MCF 10A (cell line): ENCODE data around the gene WNT8A. TPM values are rescaled to one million over a fixed set of nuclear protein-coding genes. Genes with fewer than 3 reads are reported as not detected.

ENCODE experiments used
- BruUV-seq: library from RNA; stranded (reverse); fragments of 400-500 nt; replicated peaks from 2 replicates; lab custom pipeline; 2021; lab: Mats Ljungman, UMichigan
- CTCF ChIA-PET: fragments of 300-600 bp; sonication (Branson Sonifier 250); formaldehyde crosslinking; extraction: SDS; loops from one replicate; lab custom pipeline; 2021; ENCODE audit warnings: antibody characterized with exemption, inconsistent platforms; lab: Yijun Ruan, JAX
- POLR2A ChIA-PET: fragments of 300-600, 350-650 bp; sonication (Branson Sonifier 250); formaldehyde crosslinking; extraction: SDS; loops from one replicate; lab custom pipeline; 2020; ENCODE audit warnings: antibody characterized with exemption, inconsistent platforms; lab: Yijun Ruan, JAX
- DNase-seq: peaks from one replicate; pipeline ENCODE4 v3.0.0-alpha.2; 2018; ENCODE audit not compliant: unreplicated experiment
- H3K27ac Mint-ChIP-seq: one replicate; pipeline ENCODE4 v1.8.0; 2022; ENCODE audit warnings: mild to moderate bottlenecking, low read depth, mixed read lengths; ENCODE audit not compliant: unreplicated experiment
- H3K27me3 Mint-ChIP-seq: one replicate; pipeline ENCODE4 v1.8.0; 2022; ENCODE audit warnings: mixed read lengths; ENCODE audit not compliant: insufficient read depth, unreplicated experiment
- H3K36me3 Mint-ChIP-seq: one replicate; pipeline ENCODE4 v1.8.0; 2022; ENCODE audit warnings: mild to moderate bottlenecking, moderate library complexity, mixed read lengths; ENCODE audit not compliant: insufficient read depth, unreplicated experiment
- H3K4me1 Mint-ChIP-seq: one replicate; pipeline ENCODE4 v1.8.0; 2022; ENCODE audit warnings: mixed read lengths; ENCODE audit not compliant: insufficient read depth, unreplicated experiment
- H3K4me3 Mint-ChIP-seq: one replicate; pipeline ENCODE4 v1.8.0; 2022; ENCODE audit warnings: mild to moderate bottlenecking, moderate library complexity, mixed read lengths; ENCODE audit not compliant: unreplicated experiment
- H3K9me3 Mint-ChIP-seq: one replicate; pipeline ENCODE4 v1.8.0; 2022; ENCODE audit warnings: mixed read lengths; ENCODE audit not compliant: unreplicated experiment
- CTCF ChIP-seq: fragments of 200-600 bp; IDR thresholded peaks from one replicate; pipeline ENCODE4 v1.8.0; 2022; ENCODE audit warnings: antibody characterized with exemption, mild to moderate bottlenecking; ENCODE audit not compliant: unreplicated experiment
- intact Hi-C: fragments of 100-400 bp; cut with micrococcal nuclease; formaldehyde crosslinking; loops from 2 replicates; pipeline ENCODE4 v1.14.1; 2022
- total RNA-seq: library from RNA; stranded (reverse); gene quantifications from 2 replicates; pipeline ENCODE4 v1.2.3, GENCODE V29; 2022

Gene WNT8A
- total RNA-seq, 1 experiment from 2014 or later = not detected

DNA sequence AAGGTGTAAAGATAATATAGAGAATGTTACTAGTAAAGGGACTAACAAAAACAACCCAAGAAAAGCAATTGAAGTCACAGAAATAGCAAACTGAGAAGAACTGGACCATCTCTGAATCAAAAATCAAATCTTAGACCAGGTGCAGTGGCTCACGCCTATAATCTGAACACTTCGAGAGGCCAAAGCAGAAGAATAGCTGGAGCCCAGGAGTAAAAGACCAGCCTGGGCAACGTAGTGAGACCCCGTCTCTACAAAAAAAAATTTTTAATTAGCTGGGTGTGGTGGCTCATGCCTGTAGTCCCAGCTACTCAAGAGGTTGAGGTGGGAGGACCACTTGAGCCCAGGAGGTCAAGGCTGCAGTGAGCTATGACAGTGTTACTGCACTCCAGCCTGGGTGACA lies 27.3 kb downstream of the WNT8A start:
- ChIA-PET CTCF (interaction anchor here (0.7 to 3.5 kb wide), 6 partner anchors 23 to 75 kb away, joined by 3 to 17 read pairs (median 6); no protein-coding TSS in a partner anchor), POLR2A (interaction anchor here (0.6 kb wide), 1 partner anchor 213 kb away, joined by 3 read pairs; no protein-coding TSS in a partner anchor)
- Mint-ChIP-seq H3K9me3 (no peaks in the 10 kb centered on the region), H3K27ac (no peak overlapping the region), H3K27me3 (peaks cover 39% of the 10 kb centered on the region), H3K4me3 (no peak overlapping the region), H3K36me3 (no peaks in the 10 kb centered on the region), H3K4me1 (peaks cover 5% of the 10 kb centered on the region)
- no TSS peak for BruUV-seq
- TF ChIP-seq CTCF = no peak
- no peak for DNase-seq
- intact Hi-C loops = loop anchor here (2.0 kb wide), 1 partner anchor 34 kb away; no protein-coding TSS in a partner anchor

- Mint-ChIP-seq H3K9me3 (no peaks in the 10 kb centered on the region), H3K27ac (no peak overlapping the region), H3K4me1 (peaks cover 5% of the 10 kb centered on the region), H3K27me3 (peaks cover 39% of the 10 kb centered on the region), H3K36me3 (no peaks in the 10 kb centered on the region), H3K4me3 (no peak overlapping the region)
- no peak for DNase-seq
- ChIA-PET CTCF (interaction anchor here (2.0 to 3.5 kb wide), 4 partner anchors 22 to 76 kb away, joined by 5 to 17 read pairs (median 10); no protein-coding TSS in a partner anchor), POLR2A (interaction anchor here (0.7 kb wide), 1 partner anchor 491 kb away, joined by 3 read pairs; no protein-coding TSS in a partner anchor)
- no TSS peak for BruUV-seq
- no peak for TF ChIP-seq CTCF
- intact Hi-C loops = loop anchor here (2.0 kb wide), 1 partner anchor 35 kb away; no protein-coding TSS in a partner anchor
These were observed 28.1 kb downstream of the WNT8A start for GRCh38 chr5:138111937-138112336.

DNA sequence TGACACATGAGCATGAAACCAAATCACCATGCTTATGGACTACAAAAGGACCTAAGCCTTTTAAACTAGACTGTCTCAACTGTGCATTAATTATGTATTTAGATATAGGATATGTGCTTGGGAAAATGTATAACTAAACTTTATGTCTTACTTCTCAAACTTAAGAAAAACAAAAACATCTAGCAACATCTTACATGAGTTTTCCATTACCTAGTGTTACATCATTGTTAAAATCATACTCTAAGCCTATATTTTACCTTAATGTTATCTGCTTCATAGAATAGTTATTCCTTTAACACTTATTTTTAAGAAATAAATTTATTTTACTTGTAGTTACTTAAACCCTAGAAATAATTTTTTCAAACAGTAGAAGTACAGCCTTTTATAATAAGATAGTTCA lies 31.4 kb downstream of the WNT8A start:
- Mint-ChIP-seq H3K27ac (no peak overlapping the region), H3K36me3 (no peaks in the 10 kb centered on the region), H3K27me3 (peaks cover 20% of the 10 kb centered on the region), H3K4me3 (no peak overlapping the region), H3K9me3 (no peaks in the 10 kb centered on the region), H3K4me1 (peaks cover 5% of the 10 kb centered on the region)
- intact Hi-C loops = no loop called here
- TF ChIP-seq CTCF = no peak
- CTCF ChIA-PET = interaction anchor here (0.6 kb wide), 1 partner anchor 13 kb away, joined by 3 read pairs; no protein-coding TSS in a partner anchor
- POLR2A ChIA-PET = no interaction called here
- DNase-seq = no peak
- BruUV-seq = no TSS peak

- ChIA-PET CTCF (interaction anchor here (0.6 to 8.1 kb wide), 5 partner anchors 13 to 499 kb away, joined by 3 to 199 read pairs (median 12); no protein-coding TSS in a partner anchor), POLR2A (no interaction called here)
- H3K27me3 Mint-ChIP-seq = peaks cover 24% of the 10 kb centered on the region
- H3K27ac Mint-ChIP-seq = no peak overlapping the region
- no peaks in the 10 kb centered on the region for H3K36me3 Mint-ChIP-seq
- no peak for DNase-seq
- H3K9me3 Mint-ChIP-seq = no peaks in the 10 kb centered on the region
- no peak for TF ChIP-seq CTCF
- BruUV-seq = no TSS peak
- intact Hi-C loops = no loop called here
- H3K4me1 Mint-ChIP-seq = peaks cover under 1% of the 10 kb centered on the region
- H3K4me3 Mint-ChIP-seq = no peak overlapping the region
These were observed 44.5 kb downstream of the WNT8A start for GRCh38 chr5:138128334-138128733.
